HEK293 (cell line): ENCODE results near the gene ABAT.

Experiments used
- CTCF ChIP-seq: fragments of 450-650 bp; formaldehyde crosslinking; IDR thresholded peaks from 2 replicates; pipeline ENCODE4 v1.5.1; 2016; ENCODE audit warnings: missing biosample characterization, missing genetic modification characterization
- KLF17 ChIP-seq: fragments of 450-650 bp; formaldehyde crosslinking; IDR thresholded peaks from 2 replicates; pipeline ENCODE4 v1.5.1; 2016; ENCODE audit warnings: missing biosample characterization, missing genetic modification characterization
- OSR2 ChIP-seq: fragments of 450-650 bp; formaldehyde crosslinking; IDR thresholded peaks from 2 replicates; pipeline ENCODE4 v1.5.1; 2016; ENCODE audit warnings: missing biosample characterization, missing genetic modification characterization
- ZNF274 ChIP-seq, 2 experiments: fragments of 200-500 bp in 1 of 2; fragments of 450-650 bp in 1 of 2; sonication (Bioruptor generic) in 1 of 2; formaldehyde crosslinking in 1 of 2; IDR thresholded peaks; 2 replicates each; pipeline versions ENCODE4 v1.5.1 to v1.6.1; 2014 to 2016; ENCODE audit warnings: borderline replicate concordance in 1 of 2, inconsistent platforms in 1 of 2, low read length in 1 of 2, missing biosample characterization in 1 of 2, missing genetic modification characterization in 1 of 2
- ZNF510 ChIP-seq: fragments of 450-650 bp; formaldehyde crosslinking; IDR thresholded peaks from 2 replicates; pipeline ENCODE4 v1.5.1; 2018; ENCODE audit warnings: mild to moderate bottlenecking, missing genetic modification characterization, missing biosample characterization; ENCODE audit not compliant: insufficient replicate concordance
- ZNF513 ChIP-seq: fragments of 450-650 bp; IDR thresholded peaks from 2 replicates; pipeline ENCODE4 v1.5.1; 2018; ENCODE audit warnings: missing biosample characterization, missing genetic modification characterization
- ZNF521 ChIP-seq: fragments of 450-650 bp; formaldehyde crosslinking; IDR thresholded peaks from 2 replicates; pipeline ENCODE4 v1.5.1; 2017; ENCODE audit warnings: missing biosample characterization, mild to moderate bottlenecking, missing genetic modification characterization
- ZNF654 ChIP-seq: fragments of 450-650 bp; formaldehyde crosslinking; IDR thresholded peaks from 2 replicates; pipeline ENCODE4 v1.5.1; 2016; ENCODE audit warnings: low read depth, missing biosample characterization, missing genetic modification characterization
- ZNF747 ChIP-seq: fragments of 450-650 bp; formaldehyde crosslinking; IDR thresholded peaks from 2 replicates; pipeline ENCODE4 v1.5.1; 2016; ENCODE audit warnings: missing biosample characterization, missing genetic modification characterization

- TF ChIP-seq OSR2: no peak
- TF ChIP-seq ZNF510 (tag by site-specific recombination): no peak
- no peak for TF ChIP-seq CTCF (tag by site-specific recombination)
- no peak for TF ChIP-seq ZNF513 (tag by site-specific recombination)
- TF ChIP-seq KLF17: no peak
- TF ChIP-seq ZNF274 (IDR thresholded peaks at IDR 0.05; ENCODE audit: low read length): no peak
- TF ChIP-seq ZNF274 (tag by site-specific recombination; IDR thresholded peaks at IDR 0.05; ENCODE audit: borderline replicate concordance): no peak
- TF ChIP-seq ZNF654 (tag by site-specific recombination): no peak
- no peak for TF ChIP-seq ZNF521 (tag by site-specific recombination)
- no peak for TF ChIP-seq ZNF747 (tag by site-specific recombination)
These were observed 29.3 kb downstream of the ABAT start for GRCh38 chr16:8703693-8704092.
